ENCODE measurements around the gene PSMD9. TPM values are rescaled to one million over a fixed set of nuclear protein-coding genes. Genes with fewer than 3 reads are reported as not detected.

Gene PSMD9
- total RNA-seq, 2 experiments from 2014 or later, result 61.9 to 63.5 TPM

DNA sequence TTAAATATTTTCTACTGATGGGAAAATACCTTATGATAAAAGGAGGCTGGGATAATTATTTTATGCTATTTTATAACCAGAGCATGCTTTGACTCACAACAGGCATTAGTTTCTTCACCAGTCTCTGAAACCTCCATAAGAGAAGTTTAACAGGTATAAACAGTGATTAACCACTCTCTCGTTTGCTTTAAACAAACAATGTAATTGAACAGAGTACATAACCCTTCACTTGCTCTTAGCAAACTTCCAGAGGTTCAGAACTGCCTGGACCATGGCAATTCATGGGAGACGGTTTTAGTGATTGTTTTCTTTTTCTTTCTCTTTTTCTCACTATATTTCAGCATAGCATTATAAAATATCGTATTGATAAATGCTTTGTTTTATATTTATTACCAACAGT lies 65.1 kb downstream of the PSMD9 start:
- no peak overlapping the region for H3K27ac Mint-ChIP-seq
- ATAC-seq (no peak), DNase-seq (no peak)
- H3K4me1 Mint-ChIP-seq, result no peaks in the 10 kb centered on the region
- peaks cover 20% of the 10 kb centered on the region for H3K27me3 Mint-ChIP-seq
- no peak overlapping the region for H3K4me3 Mint-ChIP-seq
- no peaks in the 10 kb centered on the region for H3K36me3 Mint-ChIP-seq
- H3K9me3 Mint-ChIP-seq (ENCODE audit: low read depth), result no peaks in the 10 kb centered on the region
- CTCF ChIA-PET, result no interaction called here

GRCh38 chr12:121955258-121956237 lies 67.0 kb downstream of the PSMD9 start:
- no peak for DNase-seq

DNA sequence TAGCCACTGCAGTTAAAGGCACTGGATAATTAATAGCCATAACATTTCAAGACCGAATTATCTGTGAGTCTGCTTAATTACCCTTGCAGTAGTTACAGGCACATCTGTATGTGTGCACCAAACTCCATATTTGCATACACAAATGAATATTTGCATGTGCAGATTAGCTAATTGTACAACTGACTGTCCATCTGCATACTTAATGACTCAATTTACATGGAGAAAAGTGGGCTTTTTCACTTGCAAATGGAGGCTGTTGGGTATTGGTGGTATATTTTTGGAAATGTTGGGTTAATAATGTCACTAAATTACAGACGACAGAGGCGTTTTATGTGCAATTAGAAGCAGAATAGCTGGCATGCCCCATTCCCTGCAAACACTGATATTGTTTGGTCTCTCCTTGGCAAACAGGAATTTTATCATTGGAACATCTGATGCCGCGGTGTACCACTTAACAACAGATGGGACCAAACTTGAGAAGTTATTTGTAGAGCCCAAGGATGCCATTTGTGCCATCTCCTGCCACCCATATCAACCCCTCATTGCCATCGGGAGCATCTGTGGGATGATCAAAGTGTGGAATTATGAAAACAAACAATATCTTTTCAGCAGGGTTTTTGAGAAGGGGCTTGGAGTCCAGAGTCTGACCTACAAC lies 69.4 kb downstream of the PSMD9 start:
- Mint-ChIP-seq H3K27ac (no peak overlapping the region), H3K27me3 (peaks cover 16% of the 10 kb centered on the region), H3K36me3 (no peaks in the 10 kb centered on the region), H3K9me3 (ENCODE audit: low read depth) (no peaks in the 10 kb centered on the region), H3K4me1 (no peaks in the 10 kb centered on the region), H3K4me3 (no peak overlapping the region)
- CTCF ChIA-PET, result no interaction called here
- DNase-seq (no peak), ATAC-seq (no peak)

More at GRCh38 chr12:121955258-121956237, 67.0 kb downstream of the PSMD9 start:
- Mint-ChIP-seq H3K4me3 (no peak overlapping the region), H3K4me1 (no peaks in the 10 kb centered on the region), H3K9me3 (ENCODE audit: low read depth) (no peaks in the 10 kb centered on the region), H3K27me3 (peaks cover 20% of the 10 kb centered on the region), H3K36me3 (no peaks in the 10 kb centered on the region), H3K27ac (no peak overlapping the region)
- no peak for ATAC-seq
- CTCF ChIA-PET, result no interaction called here

DNA sequence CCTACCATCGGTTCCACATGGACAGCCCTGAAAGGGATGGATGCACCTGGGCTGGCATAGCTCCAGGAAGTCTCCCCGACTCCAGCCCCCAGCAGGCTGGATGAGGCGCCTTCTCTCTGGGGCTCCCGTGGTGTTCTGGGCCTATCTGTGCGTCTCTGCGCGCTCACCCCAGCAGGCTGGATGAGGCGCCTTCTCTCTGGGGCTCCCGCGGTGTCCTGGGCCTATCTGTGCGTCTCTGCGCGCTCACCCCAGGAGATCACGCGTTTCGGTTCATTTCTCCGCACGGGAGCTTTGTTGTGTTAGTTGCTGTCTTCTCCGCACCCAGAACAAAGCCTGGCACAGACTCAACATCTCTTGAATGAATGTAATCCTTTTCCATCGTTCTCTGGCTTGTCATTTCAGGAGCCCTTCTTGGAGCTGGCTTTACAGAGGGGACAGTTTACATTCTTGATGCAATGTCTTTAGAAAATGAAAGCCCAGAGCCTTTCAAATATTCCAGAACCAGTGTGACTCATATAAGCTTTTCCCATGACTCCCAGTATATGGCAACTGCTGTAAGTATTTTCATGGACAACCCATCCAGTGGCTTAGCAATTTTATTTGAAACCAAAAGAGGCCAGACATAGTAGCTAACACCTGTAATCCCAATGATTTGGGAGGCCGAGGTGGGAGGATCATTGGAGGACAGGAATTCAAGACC lies 70.1 kb downstream of the PSMD9 start:
- Mint-ChIP-seq H3K9me3 (ENCODE audit: low read depth) (no peaks in the 10 kb centered on the region), H3K36me3 (no peaks in the 10 kb centered on the region), H3K4me3 (no peak overlapping the region), H3K4me1 (no peaks in the 10 kb centered on the region), H3K27ac (no peak overlapping the region), H3K27me3 (peaks cover 8% of the 10 kb centered on the region)
- DNase-seq, result no peak
- no peak for ATAC-seq
- CTCF ChIA-PET, result no interaction called here

DNA sequence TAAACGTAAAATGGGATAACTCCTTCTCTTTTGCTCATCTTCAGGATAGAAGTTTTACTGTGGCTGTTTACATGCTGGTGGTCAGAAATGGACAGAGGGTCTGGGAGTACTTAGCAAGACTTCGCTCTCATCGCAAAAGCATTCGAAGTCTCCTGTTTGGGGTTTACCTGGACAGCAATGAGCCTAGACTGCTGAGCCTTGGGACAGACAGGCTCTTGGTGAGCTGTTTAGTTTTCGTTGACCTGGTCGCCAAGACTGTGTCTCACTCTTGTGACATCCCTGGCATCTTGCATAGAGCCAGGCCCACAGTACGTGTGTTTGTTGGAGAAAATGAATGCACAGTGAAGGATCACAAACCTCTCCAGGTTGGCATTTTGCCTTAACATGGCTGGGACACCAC lies 72.0 kb downstream of the PSMD9 start:
- ATAC-seq (no peak), DNase-seq (no peak)
- Mint-ChIP-seq H3K27me3 (peaks cover under 1% of the 10 kb centered on the region), H3K36me3 (no peaks in the 10 kb centered on the region), H3K4me3 (no peak overlapping the region), H3K9me3 (ENCODE audit: low read depth) (no peaks in the 10 kb centered on the region), H3K4me1 (no peaks in the 10 kb centered on the region), H3K27ac (no peak overlapping the region)
- CTCF ChIA-PET, result no interaction called here

DNA sequence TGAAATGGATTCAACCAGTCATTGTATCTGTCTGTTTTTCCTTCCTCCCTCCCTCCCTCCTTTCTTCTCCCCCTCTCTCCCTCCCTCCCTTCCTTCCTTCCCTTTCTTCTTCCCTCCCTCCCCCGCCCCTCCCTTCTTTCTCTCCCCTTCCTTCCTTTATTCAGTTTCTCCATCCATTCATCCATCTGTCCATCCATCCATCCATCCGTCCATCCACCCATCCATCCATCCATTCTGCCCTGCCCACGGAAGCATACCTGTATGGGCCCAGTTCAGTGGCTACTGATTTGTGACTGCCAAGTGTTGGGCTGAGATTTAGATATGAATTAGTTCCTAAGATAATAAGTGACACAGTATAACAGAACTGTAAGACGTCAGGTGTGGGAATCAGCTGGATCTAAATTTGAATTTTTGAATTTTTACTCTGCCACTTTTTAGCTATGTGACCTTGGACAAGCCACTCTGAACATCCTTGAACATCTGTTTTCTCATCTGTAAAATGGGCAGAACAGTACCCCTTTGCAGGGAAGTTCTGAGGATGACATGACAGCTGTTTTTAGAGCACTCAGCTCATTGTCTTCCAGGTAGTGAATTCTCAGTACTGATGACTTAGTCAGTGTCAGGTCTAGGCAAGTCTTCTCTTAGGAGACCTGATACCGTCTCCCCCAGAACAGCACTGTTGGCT lies 72.7 kb downstream of the PSMD9 start:
- Mint-ChIP-seq H3K4me1 (no peaks in the 10 kb centered on the region), H3K36me3 (no peaks in the 10 kb centered on the region), H3K9me3 (ENCODE audit: low read depth) (no peaks in the 10 kb centered on the region), H3K4me3 (no peak overlapping the region), H3K27me3 (no peaks in the 10 kb centered on the region), H3K27ac (no peak overlapping the region)
- DNase-seq (no peak), ATAC-seq (no peak)
- CTCF ChIA-PET, result no interaction called here

GRCh38 chr12:121963341-121964018 lies 74.9 kb downstream of the PSMD9 start:
- ATAC-seq (no peak), DNase-seq (no peak)
- CTCF ChIA-PET, result no interaction called here
- no peaks in the 10 kb centered on the region for H3K36me3 Mint-ChIP-seq
- no peaks in the 10 kb centered on the region for H3K4me1 Mint-ChIP-seq
- H3K9me3 Mint-ChIP-seq (ENCODE audit: low read depth), result no peaks in the 10 kb centered on the region
- H3K27me3 Mint-ChIP-seq, result no peaks in the 10 kb centered on the region
- no peak overlapping the region for H3K4me3 Mint-ChIP-seq
- H3K27ac Mint-ChIP-seq, result no peak overlapping the region

DNA sequence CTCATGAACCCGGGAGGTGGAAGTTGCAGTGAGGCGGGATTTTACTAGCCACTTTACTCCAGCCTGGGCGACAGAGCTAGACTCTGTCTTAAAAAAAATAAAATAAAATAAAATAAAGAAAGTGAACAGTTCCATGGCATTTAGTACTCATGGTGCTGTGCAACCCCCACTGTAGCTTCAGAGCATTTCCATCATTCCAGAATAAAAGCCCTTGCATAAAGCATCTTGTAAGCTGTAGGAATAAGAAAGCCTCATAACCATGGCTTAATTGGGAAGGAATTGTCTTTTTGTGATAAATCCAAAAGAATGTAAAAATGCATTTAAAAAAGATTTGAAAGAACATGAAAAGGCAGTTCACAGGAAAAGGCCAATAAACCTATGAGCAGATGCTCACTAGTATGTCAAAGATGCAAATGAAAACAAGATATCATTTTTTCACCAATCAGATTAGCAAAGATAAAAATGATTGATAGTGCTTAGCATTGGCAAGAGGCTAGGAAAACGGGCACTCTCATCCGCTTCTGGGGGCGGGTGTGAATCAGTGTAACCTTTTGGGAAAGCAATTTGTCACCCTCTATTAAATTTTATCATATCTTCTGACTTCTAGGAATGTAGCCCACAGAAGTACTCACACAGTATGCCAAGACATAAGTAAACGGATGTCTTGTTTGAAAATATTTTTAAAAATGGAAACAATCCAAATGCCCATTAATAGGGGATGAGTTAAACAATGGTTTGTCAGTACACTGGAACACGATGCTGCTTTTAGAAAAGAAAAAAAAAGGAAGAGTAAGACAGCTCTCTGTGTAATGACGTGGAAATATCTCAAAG lies 76.4 kb downstream of the PSMD9 start:
- CTCF ChIA-PET, result no interaction called here
- no peaks in the 10 kb centered on the region for H3K4me1 Mint-ChIP-seq
- H3K4me3 Mint-ChIP-seq, result no peak overlapping the region
- H3K27ac Mint-ChIP-seq, result no peak overlapping the region
- H3K9me3 Mint-ChIP-seq (ENCODE audit: low read depth), result no peaks in the 10 kb centered on the region
- no peaks in the 10 kb centered on the region for H3K36me3 Mint-ChIP-seq
- ATAC-seq (no peak), DNase-seq (no peak)
- H3K27me3 Mint-ChIP-seq, result no peaks in the 10 kb centered on the region

- Mint-ChIP-seq H3K9me3 (ENCODE audit: low read depth) (peaks cover 2% of the 10 kb centered on the region), H3K4me1 (no peaks in the 10 kb centered on the region), H3K27me3 (peaks cover 2% of the 10 kb centered on the region), H3K36me3 (peaks cover under 1% of the 10 kb centered on the region), H3K4me3 (no peak overlapping the region), H3K27ac (no peak overlapping the region)
- CTCF ChIA-PET, result interaction anchor here (1.0 kb wide), 1 partner anchor 82 kb away, joined by 3 read pairs; no protein-coding TSS in a partner anchor
- DNase-seq (no peak), ATAC-seq (no peak)
Observed at GRCh38 chr12:121966959-121967358, 78.4 kb downstream of the PSMD9 start.

Other genes starting within 250 kb of the PSMD9 start
- 1 to 10 TPM in 1 of 2 experiments, under 1 TPM in 1; 0.54 to 1.2 TPM for gene MORN3, start 219.1 kb upstream of the PSMD9 start, total RNA-seq
- gene TMEM120B, start 176.0 kb upstream of the PSMD9 start, total RNA-seq, result 10 to 100 TPM in 1 of 2 experiments, 1 to 10 TPM in 1; 8.8 to 11.0 TPM
- gene RHOF, start 95.1 kb upstream of the PSMD9 start, total RNA-seq, result 100 to 1,000 TPM; 114 to 137 TPM
- 10 to 100 TPM; 33.7 to 35.9 TPM for gene SETD1B, start 84.8 kb upstream of the PSMD9 start, total RNA-seq
- not detected for gene HPD, start 29.9 kb upstream of the PSMD9 start, total RNA-seq
- gene CFAP251, start 29.8 kb downstream of the PSMD9 start, total RNA-seq, result under 1 TPM; 0.21 to 0.35 TPM
- 1 to 10 TPM; 2.8 to 2.9 TPM for gene BCL7A, start 133.1 kb downstream of the PSMD9 start, total RNA-seq
- 10 to 100 TPM; 36.1 to 36.4 TPM for gene MLXIP, start 190.0 kb downstream of the PSMD9 start, total RNA-seq